HUES6 (cell line): ENCODE data around the gene PLA2G6.

Experiments
- H3K27ac ChIP-seq: 2 replicates; pipeline ENCODE4 v1.7.0; 2013; ENCODE audit warnings: low read depth, mild to moderate bottlenecking, low read length, inconsistent platforms
- H3K27me3 ChIP-seq: 2 replicates; pipeline ENCODE4 v1.6.1; 2013; ENCODE audit warnings: low read length; ENCODE audit not compliant: control insufficient read depth, insufficient read depth
- H3K36me3 ChIP-seq: 2 replicates; pipeline ENCODE4 v1.6.1; 2013; ENCODE audit warnings: low read length; ENCODE audit not compliant: control insufficient read depth, insufficient read depth
- H3K4me1 ChIP-seq: 2 replicates; pipeline ENCODE4 v1.6.1; 2013; ENCODE audit warnings: low read length; ENCODE audit not compliant: control insufficient read depth, insufficient read depth
- H3K4me3 ChIP-seq: 2 replicates; pipeline ENCODE4 v1.5.1; 2013; ENCODE audit warnings: low read depth, low read length
- H3K9ac ChIP-seq: one replicate; pipeline ENCODE4 v1.6.1; 2013; ENCODE audit warnings: mild to moderate bottlenecking, low read length
- H3K9me3 ChIP-seq: 2 replicates; pipeline ENCODE4 v1.6.1; 2013; ENCODE audit warnings: low read depth, low read length; ENCODE audit not compliant: control insufficient read depth, insufficient read depth

PLA2G6 gene

GRCh38 chr22:38086001-38086845 is 95.4 kb downstream of the PLA2G6 start:
- Histone ChIP-seq H3K4me1 (peaks cover 41% of the 10 kb centered on the region), H3K4me3 (no peak overlapping the region), H3K36me3 (no peaks in the 10 kb centered on the region), H3K9me3 (no peaks in the 10 kb centered on the region), H3K27ac (no peak overlapping the region), H3K9ac (no peak overlapping the region), H3K27me3 (peaks cover 19% of the 10 kb centered on the region)

GRCh38 chr22:38085501-38085900 is 96.1 kb downstream of the PLA2G6 start:
- Histone ChIP-seq H3K4me3 (no peak overlapping the region), H3K36me3 (no peaks in the 10 kb centered on the region), H3K4me1 (peaks cover 41% of the 10 kb centered on the region), H3K27me3 (peaks cover 26% of the 10 kb centered on the region), H3K9me3 (no peaks in the 10 kb centered on the region), H3K9ac (no peak overlapping the region), H3K27ac (no peak overlapping the region)

GRCh38 chr22:38085056-38085455 is 96.6 kb downstream of the PLA2G6 start:
- no peak overlapping the region for H3K27ac ChIP-seq
- H3K27me3 ChIP-seq: peaks cover 30% of the 10 kb centered on the region
- H3K9me3 ChIP-seq: no peaks in the 10 kb centered on the region
- H3K4me1 ChIP-seq: peaks cover 41% of the 10 kb centered on the region
- no peak overlapping the region for H3K9ac ChIP-seq
- no peak overlapping the region for H3K4me3 ChIP-seq
- no peaks in the 10 kb centered on the region for H3K36me3 ChIP-seq

GRCh38 chr22:38083931-38084631 is 97.5 kb downstream of the PLA2G6 start, which contains the start of gene SLC16A8:
SLC16A8 (minus strand) TSS chr22:38084184; CDS start chr22:38082873, 1,311 bp downstream.
- Histone ChIP-seq H3K36me3 (no peaks in the 10 kb centered on the region), H3K9ac (peak within 1 kb of the TSS; percentile 42)

GRCh38 chr22:38082986-38083710 is 98.5 kb downstream of the PLA2G6 start:
- Histone ChIP-seq H3K9me3 (no peaks in the 10 kb centered on the region), H3K9ac (no peak overlapping the region), H3K36me3 (no peaks in the 10 kb centered on the region), H3K4me1 (peaks cover 40% of the 10 kb centered on the region), H3K27ac (no peak overlapping the region), H3K27me3 (peaks cover 36% of the 10 kb centered on the region), H3K4me3 (no peak overlapping the region)

More at GRCh38 chr22:38083931-38084631, 97.5 kb downstream of the PLA2G6 start, which contains the start of gene SLC16A8:
- Histone ChIP-seq H3K4me3 (no peak within 1 kb of the TSS), H3K9me3 (no peaks in the 10 kb centered on the region), H3K27ac (peak within 1 kb of the TSS; percentile 42; the same call in 1 of the 2 replicates), H3K4me1 (peaks cover 41% of the 10 kb centered on the region), H3K27me3 (peaks cover 36% of the 10 kb centered on the region)

- Histone ChIP-seq H3K9ac (no peak overlapping the region), H3K4me3 (peak overlapping the region; percentile 60), H3K27me3 (peaks cover 36% of the 10 kb centered on the region), H3K9me3 (no peaks in the 10 kb centered on the region), H3K4me1 (peaks cover 39% of the 10 kb centered on the region), H3K36me3 (no peaks in the 10 kb centered on the region), H3K27ac (no peak overlapping the region)
These were observed 99.4 kb downstream of the PLA2G6 start for GRCh38 chr22:38081941-38082828.

- Histone ChIP-seq H3K9me3 (no peaks in the 10 kb centered on the region), H3K27me3 (peaks cover 36% of the 10 kb centered on the region), H3K36me3 (no peaks in the 10 kb centered on the region), H3K9ac (no peak overlapping the region), H3K4me1 (peaks cover 39% of the 10 kb centered on the region), H3K27ac (no peak overlapping the region), H3K4me3 (peak overlapping the region; percentile 60)
These were observed 100.0 kb downstream of the PLA2G6 start for GRCh38 chr22:38081636-38081940.

- peaks cover 38% of the 10 kb centered on the region for H3K4me1 ChIP-seq
- H3K27me3 ChIP-seq: peaks cover 36% of the 10 kb centered on the region
- peak overlapping the region; percentile 60 for H3K4me3 ChIP-seq
- no peaks in the 10 kb centered on the region for H3K9me3 ChIP-seq
- H3K36me3 ChIP-seq: no peaks in the 10 kb centered on the region
- H3K27ac ChIP-seq: no peak overlapping the region
- no peak overlapping the region for H3K9ac ChIP-seq
These were observed 100.6 kb downstream of the PLA2G6 start for GRCh38 chr22:38080850-38081635.

- Histone ChIP-seq H3K4me1 (peaks cover 35% of the 10 kb centered on the region), H3K27ac (no peak overlapping the region), H3K9me3 (no peaks in the 10 kb centered on the region), H3K4me3 (peak overlapping the region; percentile 60; the same call in 1 of the 2 replicates), H3K36me3 (no peaks in the 10 kb centered on the region), H3K27me3 (peaks cover 36% of the 10 kb centered on the region), H3K9ac (no peak overlapping the region)
These were observed 101.2 kb downstream of the PLA2G6 start for GRCh38 chr22:38080474-38080849.

GRCh38 chr22:38079804-38080203 is 101.8 kb downstream of the PLA2G6 start:
- Histone ChIP-seq H3K27ac (no peak overlapping the region), H3K27me3 (peaks cover 36% of the 10 kb centered on the region), H3K9me3 (no peaks in the 10 kb centered on the region), H3K4me3 (no peak overlapping the region), H3K9ac (no peak overlapping the region), H3K4me1 (peaks cover 30% of the 10 kb centered on the region), H3K36me3 (peaks cover 4% of the 10 kb centered on the region)
